Measurements from ENCODE around the gene MRPL9.

MRPL9 gene

DNA sequence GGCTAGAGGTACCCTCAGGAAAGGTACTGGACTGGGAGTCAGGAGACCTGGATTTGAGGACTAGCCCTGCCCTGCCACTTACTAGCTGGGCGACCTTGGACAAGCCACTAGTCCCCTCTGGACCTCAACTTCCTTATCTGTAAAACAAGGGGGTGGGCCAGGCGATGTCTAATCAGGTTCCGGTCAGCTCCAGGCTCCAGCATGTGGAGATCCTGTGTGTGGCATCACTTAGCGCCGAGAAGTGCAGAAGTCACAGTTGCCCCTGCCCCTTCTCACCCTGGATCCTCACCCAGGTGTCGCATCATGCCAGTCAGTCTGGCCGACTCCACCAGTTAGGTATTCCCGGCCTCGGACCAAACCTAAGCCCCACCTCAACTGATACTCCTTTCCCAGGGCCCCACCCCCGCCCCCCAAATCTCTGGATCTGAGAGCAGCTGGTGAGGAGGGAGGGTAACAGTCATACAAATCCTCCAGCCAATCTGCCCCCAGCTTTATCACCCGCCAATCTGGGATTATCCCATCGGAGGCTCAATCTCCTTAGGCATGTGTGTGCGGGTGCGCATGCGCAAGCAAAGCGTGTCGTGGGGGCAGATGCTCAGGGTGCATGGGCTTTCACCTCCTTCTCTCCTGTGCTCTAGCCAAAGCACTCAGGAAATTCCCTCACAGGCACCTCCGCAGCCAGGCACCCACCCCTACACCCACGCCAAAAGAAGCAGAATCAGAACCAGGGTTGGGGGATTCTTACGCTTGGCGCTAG lies 52.1 kb downstream of the MRPL9 start:
- no peak for DNase-seq (ENCODE audit: low spot score)

DNA sequence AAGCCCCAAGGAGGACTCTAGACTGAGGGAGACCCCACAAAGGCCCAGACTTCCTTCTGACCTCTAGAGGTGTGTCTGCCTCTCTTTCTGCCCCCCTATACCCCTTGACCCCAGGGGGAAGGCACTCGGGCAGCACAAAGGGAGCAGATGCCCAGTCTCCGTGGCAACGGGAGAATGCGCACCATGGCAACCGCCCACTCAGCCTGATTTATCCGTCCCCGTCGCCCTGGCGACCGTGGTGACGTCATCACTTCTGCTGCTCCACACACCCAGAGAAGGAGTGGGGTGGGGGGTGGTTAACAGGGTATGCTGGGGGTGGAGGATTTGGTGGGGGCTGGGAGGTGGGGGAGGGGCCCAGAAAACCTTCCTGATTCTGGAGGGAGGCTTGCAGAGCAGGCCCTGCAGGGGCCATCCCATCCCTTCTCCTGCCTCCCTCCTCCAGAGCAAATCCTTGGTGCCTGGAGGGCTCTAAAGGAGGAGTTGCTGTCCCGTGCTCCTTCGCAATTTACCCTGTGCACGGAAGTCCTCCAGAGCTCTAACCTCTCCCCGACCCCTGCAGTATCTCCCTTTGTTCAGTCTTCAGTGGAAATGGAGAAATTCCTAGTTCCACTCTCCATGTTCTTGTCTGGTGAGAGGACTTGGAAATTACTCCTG lies 53.0 kb downstream of the MRPL9 start:
- DNase-seq (ENCODE audit: low spot score), result no peak
